Psoas muscle (tissue), 8 donors: Measurements from ENCODE around the gene CDH10. TPM values are rescaled to one million over a fixed set of nuclear protein-coding genes. Genes with fewer than 3 reads are reported as not detected.

Experiments
- ATAC-seq, 4 donors: fragments of 200-7000 bp; cut with Tn5 transposase; one replicate each; pipeline ENCODE4 v1.9.1; 2020; ENCODE audit warnings: moderate library complexity in 3 of 4, mild to moderate bottlenecking in 2 of 4
- DNase-seq, 2 donors: peaks; one replicate each; pipeline ENCODE4 v3.0.0-alpha.2; 2020
- H3K27ac ChIP-seq: fragments of 200-600 bp; one replicate; pipeline ENCODE4 v1.8.0; 2022
- H3K27me3 ChIP-seq, 3 donors: fragments of 200-600 bp in 1 of 3; one replicate each; pipeline versions ENCODE4 v1.6.1 to v1.8.0; 2013 to 2022; ENCODE audit warnings: low read length in 2 of 3, mild to moderate bottlenecking in 2 of 3, moderate library complexity in 1 of 3; ENCODE audit not compliant: insufficient read depth in 3 of 3
- H3K36me3 ChIP-seq, 2 donors: fragments of 200-600 bp in 1 of 2; one replicate each; pipeline versions ENCODE4 v1.6.1 to v1.8.0; 2013 to 2022; ENCODE audit warnings: low read depth in 1 of 2, mild to moderate bottlenecking in 1 of 2, moderate library complexity in 1 of 2; ENCODE audit not compliant: insufficient read depth in 1 of 2
- H3K4me1 ChIP-seq: fragments of 200-600 bp; one replicate; pipeline ENCODE4 v1.8.0; 2022
- H3K4me3 ChIP-seq: fragments of 200-600 bp; one replicate; pipeline ENCODE4 v1.8.0; 2022; ENCODE audit warnings: mild to moderate bottlenecking
- H3K9me3 ChIP-seq: fragments of 200-600 bp; one replicate; pipeline ENCODE4 v1.8.0; 2022
- WGBS, 3 donors: extraction: QIAGEN DNeasy Blood & Tissue Kit; methylation state at CpG; one replicate each; pipeline versions ENCODE4 v1.1.6 to v1.1.7; 2013; 5-methylcytosine and 5-hydroxymethylcytosine counted together
- intact Hi-C, 2 donors: fragments of 100-400 bp; cut with DNase I; formaldehyde crosslinking; loops; one replicate each; pipeline versions ENCODE4 v1.11.0 to v1.14.2; 2022
- polyA plus RNA-seq, 3 donors: library from polyadenylated mRNA; stranded (reverse); fragments of 200-250 nt; gene quantifications; one replicate each; pipeline ENCODE4 v1.2.3, GENCODE V29; 2013
- total RNA-seq, 4 donors: library from RNA; stranded (reverse); fragmentation: NEBNext Ultra II Directional in 2 of 4; extraction: Animal tissue kit (Norgen Biotek cat#: 25700) in 2 of 4; gene quantifications; one replicate each; pipeline versions ENCODE4 v1.2.1 to v1.2.4, GENCODE V29; 2021 to 2023
- TF ChIP-seq, protein P1 (sequence below): fragments of 200-600 bp; IDR thresholded peaks from one replicate; pipeline ENCODE4 v1.8.0; 2022; ENCODE audit warnings: antibody characterized with exemption
- donor health status: healthy with polysubstance abuse.
- donor health status: DM: no; HTN: no; CAD: no; lungs with moderate emphysema.
- donor health status: Bipolar disorder and iron deficiency.
- donor health status: healthy.
- donor health status: DM: yes; HTN: yes; CAD: no.
- donor health status: DM: no; HTN: no; CAD: no.
- donor health status: DM: no; HTN: no; CAD: no.
- donor health status: DM: yes; HTN: yes; CAD: no.

Gene CDH10
- total and polyA plus RNA-seq, 7 donors: 0.03 TPM; not detected in 6

- intact Hi-C loops: no loop called here
- no peaks in the 10 kb centered on the region for H3K9me3 ChIP-seq
- H3K36me3 ChIP-seq: no peaks in the 10 kb centered on the region
- no peak overlapping the region for H3K4me3 ChIP-seq
- DNase-seq (no peak), ATAC-seq (peak in 1 of 4 donors; percentile 32)
- H3K27ac ChIP-seq: no peak overlapping the region
- TF ChIP-seq, protein P1, sequence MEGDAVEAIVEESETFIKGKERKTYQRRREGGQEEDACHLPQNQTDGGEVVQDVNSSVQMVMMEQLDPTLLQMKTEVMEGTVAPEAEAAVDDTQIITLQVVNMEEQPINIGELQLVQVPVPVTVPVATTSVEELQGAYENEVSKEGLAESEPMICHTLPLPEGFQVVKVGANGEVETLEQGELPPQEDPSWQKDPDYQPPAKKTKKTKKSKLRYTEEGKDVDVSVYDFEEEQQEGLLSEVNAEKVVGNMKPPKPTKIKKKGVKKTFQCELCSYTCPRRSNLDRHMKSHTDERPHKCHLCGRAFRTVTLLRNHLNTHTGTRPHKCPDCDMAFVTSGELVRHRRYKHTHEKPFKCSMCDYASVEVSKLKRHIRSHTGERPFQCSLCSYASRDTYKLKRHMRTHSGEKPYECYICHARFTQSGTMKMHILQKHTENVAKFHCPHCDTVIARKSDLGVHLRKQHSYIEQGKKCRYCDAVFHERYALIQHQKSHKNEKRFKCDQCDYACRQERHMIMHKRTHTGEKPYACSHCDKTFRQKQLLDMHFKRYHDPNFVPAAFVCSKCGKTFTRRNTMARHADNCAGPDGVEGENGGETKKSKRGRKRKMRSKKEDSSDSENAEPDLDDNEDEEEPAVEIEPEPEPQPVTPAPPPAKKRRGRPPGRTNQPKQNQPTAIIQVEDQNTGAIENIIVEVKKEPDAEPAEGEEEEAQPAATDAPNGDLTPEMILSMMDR: peak; percentile 16
- no peaks in the 10 kb centered on the region for H3K27me3 ChIP-seq
- H3K4me1 ChIP-seq: no peaks in the 10 kb centered on the region
- 2 to 13% (median 5%) methylated on average over 1 of the region's 1 CpG for WGBS, 3 donors
These were observed 2.8 kb downstream of the CDH10 start for GRCh38 chr5:24642022-24642421.

DNA sequence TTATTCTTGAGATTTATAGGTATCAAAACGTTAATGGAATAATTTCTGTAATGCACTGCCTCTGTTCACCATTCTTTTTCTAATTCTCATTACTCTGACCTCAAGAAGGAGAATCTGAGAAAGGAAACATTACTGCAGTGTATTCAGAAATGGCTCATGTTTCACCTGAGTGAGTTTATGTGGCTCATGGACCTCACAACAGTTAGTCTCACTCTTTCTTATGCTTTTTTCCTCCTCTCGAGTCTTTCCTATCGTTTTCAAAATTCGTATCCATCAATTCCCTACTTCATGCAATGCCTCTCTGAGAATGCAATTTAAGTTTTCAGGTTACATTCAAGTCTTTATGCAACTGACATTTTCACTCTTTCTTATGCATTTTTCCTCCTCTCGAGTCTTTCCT is 9.6 kb downstream of the CDH10 start:
- Histone ChIP-seq H3K36me3 (no peaks in the 10 kb centered on the region), H3K9me3 (no peaks in the 10 kb centered on the region), H3K27me3 (no peaks in the 10 kb centered on the region), H3K4me1 (no peaks in the 10 kb centered on the region), H3K27ac (no peak overlapping the region), H3K4me3 (no peak overlapping the region)
- no peak for ATAC-seq
- DNase-seq: no peak
- 42 to 53% (median 47%) methylated on average over 5 of the region's 5 CpGs for WGBS, 3 donors
- intact Hi-C loops: no loop called here
- TF ChIP-seq, protein P1: no peak

- 1 to 2% (median 1%) methylated on average over 4 of the region's 4 CpGs for WGBS, 3 donors
- intact Hi-C loops: no loop called here
- H3K4me3 ChIP-seq: no peak overlapping the region
- no peaks in the 10 kb centered on the region for H3K9me3 ChIP-seq
- no peaks in the 10 kb centered on the region for H3K27me3 ChIP-seq
- no peaks in the 10 kb centered on the region for H3K4me1 ChIP-seq
- H3K27ac ChIP-seq: no peak overlapping the region
- TF ChIP-seq, protein P1: peak; percentile 49
- ATAC-seq (no peak), DNase-seq (no peak)
- no peaks in the 10 kb centered on the region for H3K36me3 ChIP-seq
These were observed 11.0 kb downstream of the CDH10 start for GRCh38 chr5:24633715-24634325.

GRCh38 chr5:24632353-24632752 is 12.4 kb downstream of the CDH10 start:
- DNase-seq: no peak
- Histone ChIP-seq H3K4me1 (no peaks in the 10 kb centered on the region), H3K9me3 (no peaks in the 10 kb centered on the region), H3K4me3 (no peak overlapping the region), H3K36me3 (no peaks in the 10 kb centered on the region), H3K27ac (no peak overlapping the region), H3K27me3 (no peaks in the 10 kb centered on the region)
- intact Hi-C loops: no loop called here
- TF ChIP-seq, protein P1: no peak
- no peak for ATAC-seq

DNA sequence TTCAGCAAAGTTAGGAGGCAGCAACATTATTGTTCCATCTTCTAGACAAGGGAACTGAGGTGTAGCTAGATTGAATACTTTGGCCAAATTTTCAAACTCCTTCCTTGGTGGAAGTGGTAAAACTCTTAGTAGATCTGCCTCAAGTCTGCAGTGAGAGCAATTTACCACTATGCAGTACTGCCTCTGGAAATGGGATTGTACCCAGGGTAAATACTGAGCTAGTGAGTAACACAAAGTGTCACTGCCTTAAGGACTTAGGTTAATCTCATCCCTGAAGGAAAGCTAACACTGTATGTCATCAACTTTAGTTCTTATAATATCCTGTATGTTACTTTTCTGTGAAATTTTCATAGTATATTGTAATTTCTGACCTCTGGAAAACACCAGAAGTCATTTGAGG is 13.9 kb downstream of the CDH10 start:
- no peaks in the 10 kb centered on the region for H3K27me3 ChIP-seq
- TF ChIP-seq, protein P1: no peak
- no peaks in the 10 kb centered on the region for H3K36me3 ChIP-seq
- H3K27ac ChIP-seq: no peak overlapping the region
- H3K4me1 ChIP-seq: no peaks in the 10 kb centered on the region
- H3K9me3 ChIP-seq: no peaks in the 10 kb centered on the region
- DNase-seq (no peak), ATAC-seq (no peak)
- no peak overlapping the region for H3K4me3 ChIP-seq
- intact Hi-C loops: no loop called here
